Transverse colon (tissue), 4 donors: ENCODE results near the gene CDC7.

Experiments used
- CTCF ChIP-seq, 5 experiments: fragments of 200-600 bp in 3 of 5; fragments of 450-650 bp in 2 of 5; sonication (generic) in 3 of 5; IDR thresholded peaks; 1 replicate in 2 of 5; 2 replicates in 3 of 5; pipeline ENCODE4 v1.5.1; 2016 to 2017; ENCODE audit warnings: antibody characterized with exemption in 5 of 5, inconsistent platforms in 3 of 5, mild to moderate bottlenecking in 2 of 5, moderate library complexity in 1 of 5
- EP300 ChIP-seq: sonication (generic); formaldehyde crosslinking; IDR thresholded peaks from one replicate; pipeline ENCODE4 v1.6.1; 2017; ENCODE audit warnings: antibody characterized with exemption, low read depth
- POLR2A ChIP-seq: fragments of 450-650 bp; IDR thresholded peaks from one replicate; pipeline ENCODE4 v1.6.1; 2016; ENCODE audit warnings: antibody characterized with exemption, mild to moderate bottlenecking, moderate library complexity
- POLR2AphosphoS5 ChIP-seq, 3 donors: sonication (generic); formaldehyde crosslinking; IDR thresholded peaks; one replicate each; pipeline ENCODE4 v1.6.1; 2016; ENCODE audit warnings: antibody characterized with exemption in 3 of 3

- TF ChIP-seq CTCF (IDR thresholded peaks at IDR 0.05), result no peak
- TF ChIP-seq POLR2A, result no peak
- TF ChIP-seq POLR2AphosphoS5 (IDR thresholded peaks at IDR 0.05), result peak in 2 of 3 donors; percentile 11 to 12
- TF ChIP-seq EP300, result no peak
Observed at GRCh38 chr1:91569411-91570119, 68.9 kb downstream of the CDC7 start.
